ENCODE data around the gene ARHGEF16.

ARHGEF16 gene

GRCh38 chr1:3422638-3423037 is 31.8 kb upstream of the ARHGEF16 start:
- no peak for DNase-seq (ENCODE audit: low read depth in 2 of 2)

- DNase-seq (ENCODE audit: low read depth in 2 of 2), result no peak
Observed at GRCh38 chr1:3423245-3423829, 31.1 kb upstream of the ARHGEF16 start.

- DNase-seq (ENCODE audit: low read depth in 2 of 2), result no peak
Observed at GRCh38 chr1:3423896-3424611, 30.4 kb upstream of the ARHGEF16 start.

- no peak for DNase-seq (ENCODE audit: low read depth in 2 of 2)
Observed at GRCh38 chr1:3425486-3426215, 28.8 kb upstream of the ARHGEF16 start.

- DNase-seq (ENCODE audit: low read depth in 2 of 2), result no peak
Observed at GRCh38 chr1:3426956-3427535, 27.4 kb upstream of the ARHGEF16 start.

- DNase-seq (ENCODE audit: low read depth in 2 of 2), result no peak
Observed at GRCh38 chr1:3427711-3428704, 26.5 kb upstream of the ARHGEF16 start.

GRCh38 chr1:3428899-3429298 is 25.6 kb upstream of the ARHGEF16 start:
- no peak for DNase-seq (ENCODE audit: low read depth in 2 of 2)

GRCh38 chr1:3429320-3429719 is 25.1 kb upstream of the ARHGEF16 start:
- DNase-seq (ENCODE audit: low read depth in 2 of 2), result no peak

GRCh38 chr1:3429766-3430165 is 24.7 kb upstream of the ARHGEF16 start:
- no peak for DNase-seq (ENCODE audit: low read depth in 2 of 2)

- DNase-seq (ENCODE audit: low read depth in 2 of 2), result no peak
Observed at GRCh38 chr1:3430406-3430805, 24.1 kb upstream of the ARHGEF16 start.

GRCh38 chr1:3430820-3431219 is 23.6 kb upstream of the ARHGEF16 start:
- no peak for DNase-seq (ENCODE audit: low read depth in 2 of 2)

- DNase-seq (ENCODE audit: low read depth in 2 of 2), result no peak
Observed at GRCh38 chr1:3431266-3431665, 23.2 kb upstream of the ARHGEF16 start.

- DNase-seq (ENCODE audit: low read depth in 2 of 2), result no peak
Observed at GRCh38 chr1:3431686-3432085, 22.8 kb upstream of the ARHGEF16 start.

GRCh38 chr1:3432306-3432705 is 22.2 kb upstream of the ARHGEF16 start:
- DNase-seq (ENCODE audit: low read depth in 2 of 2), result no peak

GRCh38 chr1:3433076-3433475 is 21.4 kb upstream of the ARHGEF16 start:
- no peak for DNase-seq (ENCODE audit: low read depth in 2 of 2)

- DNase-seq (ENCODE audit: low read depth in 2 of 2), result no peak
Observed at GRCh38 chr1:3433596-3434320, 20.7 kb upstream of the ARHGEF16 start.

- no peak for DNase-seq (ENCODE audit: low read depth in 2 of 2)
Observed at GRCh38 chr1:3434406-3435110, 19.9 kb upstream of the ARHGEF16 start.

- DNase-seq (ENCODE audit: low read depth in 2 of 2), result no peak
Observed at GRCh38 chr1:3435666-3436065, 18.8 kb upstream of the ARHGEF16 start.

- DNase-seq (ENCODE audit: low read depth in 2 of 2), result no peak
Observed at GRCh38 chr1:3436451-3436850, 18.0 kb upstream of the ARHGEF16 start.

- no peak for DNase-seq (ENCODE audit: low read depth in 2 of 2)
Observed at GRCh38 chr1:3436901-3437300, 17.6 kb upstream of the ARHGEF16 start.
